GM12801 (cell line): ENCODE results near the gene ABHD16A.

ENCODE experiments used
- TF ChIP-seq, protein P1 (sequence below): IDR thresholded peaks from one replicate; pipeline ENCODE4 v1.5.1; 2011; ENCODE audit warnings: control low read depth; ENCODE audit not compliant: insufficient read length; ENCODE audit errors: extremely low read depth

Gene ABHD16A

DNA sequence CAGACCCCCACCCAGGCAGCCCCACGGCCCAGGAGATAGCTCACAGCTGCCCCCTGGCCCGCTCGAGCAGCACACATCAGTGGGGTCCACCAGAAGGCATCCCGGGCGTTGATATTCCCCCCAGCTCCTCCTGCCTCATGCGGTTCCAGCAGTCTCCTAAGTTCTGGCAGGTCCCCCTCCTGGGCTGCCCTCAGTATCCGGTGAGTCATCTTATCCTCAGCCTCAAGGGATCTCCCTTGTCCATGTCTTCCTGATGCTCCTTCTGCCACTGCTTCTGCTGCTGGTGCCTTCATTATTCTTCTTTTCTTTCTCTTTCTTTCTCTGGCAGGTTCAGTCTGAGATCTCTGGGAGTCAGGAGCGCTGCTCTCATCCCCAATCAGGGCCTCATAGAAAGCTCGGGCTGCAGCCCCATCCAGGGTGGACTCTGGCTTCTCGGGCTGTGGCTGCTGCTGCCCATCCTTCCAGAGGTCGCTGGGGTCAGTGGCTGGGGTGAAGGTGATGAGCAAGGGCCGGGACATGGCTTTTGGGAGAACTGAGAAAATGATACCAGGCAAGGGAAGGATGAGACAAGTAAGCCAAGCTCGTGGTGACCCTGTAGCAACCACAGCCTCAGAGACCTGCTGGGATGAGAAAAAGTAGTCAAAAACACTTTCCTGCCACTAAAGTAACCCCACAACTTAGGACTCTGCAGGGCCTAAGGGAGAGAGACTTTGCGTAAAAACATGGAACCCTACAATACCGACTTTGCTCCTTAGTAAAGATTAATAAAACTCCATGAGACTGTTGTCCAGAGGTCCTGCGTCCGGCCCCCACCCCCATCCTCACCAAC, 38.9 kb downstream of the ABHD16A start:
- TF ChIP-seq, protein P1, sequence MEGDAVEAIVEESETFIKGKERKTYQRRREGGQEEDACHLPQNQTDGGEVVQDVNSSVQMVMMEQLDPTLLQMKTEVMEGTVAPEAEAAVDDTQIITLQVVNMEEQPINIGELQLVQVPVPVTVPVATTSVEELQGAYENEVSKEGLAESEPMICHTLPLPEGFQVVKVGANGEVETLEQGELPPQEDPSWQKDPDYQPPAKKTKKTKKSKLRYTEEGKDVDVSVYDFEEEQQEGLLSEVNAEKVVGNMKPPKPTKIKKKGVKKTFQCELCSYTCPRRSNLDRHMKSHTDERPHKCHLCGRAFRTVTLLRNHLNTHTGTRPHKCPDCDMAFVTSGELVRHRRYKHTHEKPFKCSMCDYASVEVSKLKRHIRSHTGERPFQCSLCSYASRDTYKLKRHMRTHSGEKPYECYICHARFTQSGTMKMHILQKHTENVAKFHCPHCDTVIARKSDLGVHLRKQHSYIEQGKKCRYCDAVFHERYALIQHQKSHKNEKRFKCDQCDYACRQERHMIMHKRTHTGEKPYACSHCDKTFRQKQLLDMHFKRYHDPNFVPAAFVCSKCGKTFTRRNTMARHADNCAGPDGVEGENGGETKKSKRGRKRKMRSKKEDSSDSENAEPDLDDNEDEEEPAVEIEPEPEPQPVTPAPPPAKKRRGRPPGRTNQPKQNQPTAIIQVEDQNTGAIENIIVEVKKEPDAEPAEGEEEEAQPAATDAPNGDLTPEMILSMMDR = no peak

DNA sequence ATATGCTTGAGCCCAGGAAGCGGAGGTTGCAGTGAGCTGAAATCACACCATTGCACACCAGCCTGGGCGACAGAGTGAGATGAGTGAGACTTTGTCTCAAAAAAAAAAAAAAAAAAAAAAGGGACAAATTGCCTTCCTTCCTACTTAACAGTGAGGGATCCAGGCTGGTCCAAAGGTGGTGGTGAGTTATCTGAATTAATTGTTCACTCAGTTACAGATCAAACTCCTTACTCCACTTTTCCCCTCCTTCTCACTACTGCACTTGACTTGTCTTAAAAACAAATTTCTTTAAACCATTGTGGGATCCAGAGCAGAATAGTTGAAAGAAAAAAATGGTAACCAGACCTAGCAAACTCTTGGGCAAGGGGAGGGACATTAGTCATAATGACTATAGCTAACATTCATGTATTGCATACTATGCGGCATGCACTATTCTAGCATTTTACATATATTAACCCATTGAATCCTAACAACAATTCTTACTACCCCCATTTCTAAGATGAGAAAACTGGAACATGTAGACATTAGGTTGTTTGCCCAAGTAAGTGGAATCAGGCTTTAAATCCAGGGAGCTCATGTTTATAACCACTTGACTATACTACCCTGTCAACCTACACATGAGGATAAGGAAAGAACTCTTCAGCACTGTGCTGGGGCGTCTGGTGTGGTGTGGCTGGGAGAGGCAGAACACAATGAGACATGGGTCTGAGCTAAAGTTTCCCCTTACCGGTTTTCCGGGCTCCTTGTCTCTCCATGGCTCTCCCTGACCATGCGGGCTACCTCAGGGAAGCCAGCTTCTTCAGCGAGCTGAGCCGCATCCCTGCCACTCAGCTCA, 39.8 kb downstream of the ABHD16A start:
- TF ChIP-seq, protein P1 = no peak

DNA sequence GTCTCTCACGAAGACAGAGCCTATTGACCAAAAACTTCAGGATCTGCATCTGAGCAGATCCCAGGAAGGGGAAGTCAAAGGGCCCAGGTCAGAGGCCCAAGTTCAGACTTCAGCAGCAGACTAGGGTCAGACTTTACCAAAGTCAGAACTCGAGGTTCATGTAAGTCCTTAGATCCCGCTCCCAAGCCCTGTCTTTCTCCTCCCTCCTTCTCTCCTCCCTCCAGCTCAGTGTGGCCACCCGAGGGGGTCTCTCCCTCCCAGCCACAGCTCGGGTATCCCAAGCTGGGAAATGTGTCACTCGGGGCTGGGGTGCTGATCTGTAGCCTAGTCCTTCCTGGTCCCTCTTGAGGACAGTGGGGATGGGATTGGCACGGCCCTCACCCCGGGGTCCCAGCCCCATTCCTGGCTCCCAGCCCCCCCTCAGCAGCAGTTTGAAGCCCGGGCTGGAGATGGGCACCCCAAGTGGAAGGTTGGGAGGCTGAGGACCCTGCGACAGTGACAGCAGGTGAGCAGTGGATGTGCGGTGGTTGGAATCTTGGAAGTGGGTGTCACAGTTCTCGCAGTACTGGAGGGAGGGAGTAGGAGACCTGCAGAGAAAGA, 40.9 kb downstream of the ABHD16A start:
- TF ChIP-seq, protein P1 = no peak

DNA sequence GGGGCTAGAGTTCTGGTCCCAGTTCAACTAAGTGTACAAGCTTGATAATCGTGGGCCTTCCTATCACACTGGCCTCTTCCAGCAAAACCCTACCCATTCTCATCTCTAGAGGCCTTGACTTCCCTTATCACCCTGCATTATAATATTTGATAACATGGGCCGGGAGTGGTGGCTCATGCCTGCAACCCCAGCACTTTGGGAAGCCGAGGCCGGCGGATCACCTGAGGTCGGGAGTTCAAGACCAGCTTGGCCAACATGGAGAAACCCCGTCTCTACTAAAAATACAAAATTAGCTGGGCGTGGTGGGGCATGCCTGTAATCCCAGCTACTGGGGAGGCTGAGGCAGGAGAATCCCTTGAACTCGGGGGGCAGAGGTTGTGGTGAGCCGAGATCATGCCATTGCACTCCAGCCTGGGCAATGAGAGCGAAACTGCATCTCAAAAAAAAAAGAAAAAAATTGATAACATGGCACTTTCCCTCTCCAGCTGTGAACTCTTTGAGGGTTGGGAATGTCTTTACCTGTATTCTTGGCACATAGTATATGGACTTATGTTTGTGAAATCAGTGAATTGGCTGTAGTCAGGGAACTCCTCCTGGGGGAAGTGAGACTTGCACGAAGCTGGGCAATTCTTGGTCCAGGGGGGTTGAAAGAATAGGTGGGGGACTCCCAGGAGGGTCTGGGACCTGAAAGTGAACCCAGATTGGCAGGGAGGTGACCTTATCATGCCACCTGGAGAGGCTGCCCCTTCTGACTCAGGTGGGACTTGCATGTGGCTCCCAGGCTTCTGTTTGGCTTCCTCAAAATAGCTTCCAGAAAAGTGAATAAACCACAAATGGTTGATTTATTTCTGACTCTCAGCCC, 41.6 kb downstream of the ABHD16A start:
- TF ChIP-seq, protein P1 = no peak

DNA sequence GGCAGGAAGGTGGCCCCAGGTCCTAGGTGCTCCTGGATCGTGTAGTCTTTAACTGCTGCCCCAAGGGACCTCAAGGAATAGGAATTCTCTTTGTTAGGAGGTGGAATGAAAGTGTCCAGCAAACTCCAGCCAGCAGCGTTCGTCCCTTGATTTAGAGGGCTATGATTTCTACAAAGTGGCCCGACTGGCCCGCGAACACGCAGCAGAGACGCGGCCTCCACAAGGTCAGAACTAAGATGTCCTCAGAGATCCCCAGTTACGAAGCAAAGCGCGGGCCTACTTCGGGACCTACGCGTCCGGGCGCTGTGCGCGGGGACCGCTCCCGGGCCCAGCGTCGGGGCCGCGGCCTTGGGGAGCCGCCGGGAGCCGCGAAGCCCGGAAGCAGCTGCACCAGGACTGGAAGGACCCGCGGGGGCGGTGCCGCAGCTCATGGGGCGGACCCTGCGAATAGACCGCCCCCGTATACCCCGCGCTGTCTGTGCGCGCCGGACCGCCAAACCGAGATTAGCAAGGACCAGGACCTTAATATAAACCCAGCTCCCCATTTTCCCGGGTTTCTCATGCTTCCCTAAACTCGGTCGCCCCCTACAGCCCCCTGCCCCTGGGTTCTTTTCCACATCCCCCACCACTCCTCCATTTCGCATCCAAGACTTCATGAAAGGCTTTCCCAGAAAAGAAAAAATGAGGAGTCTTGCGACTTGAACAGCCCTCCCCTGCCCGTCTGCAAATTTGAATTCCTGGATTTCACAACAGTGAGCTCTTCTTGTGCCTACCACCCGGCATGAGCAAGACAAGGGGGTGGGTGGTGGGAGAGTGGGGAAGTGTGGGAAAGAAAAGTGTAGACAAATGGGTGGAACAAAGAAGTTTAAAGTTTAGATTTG, 42.5 kb downstream of the ABHD16A start, which contains the start of gene C6orf47:
C6orf47 (minus strand) TSS at position 398 of the 881 bp plus-strand sequence. CDS start 831 bp downstream, outside the sequence.
- TF ChIP-seq, protein P1 = no peak

DNA sequence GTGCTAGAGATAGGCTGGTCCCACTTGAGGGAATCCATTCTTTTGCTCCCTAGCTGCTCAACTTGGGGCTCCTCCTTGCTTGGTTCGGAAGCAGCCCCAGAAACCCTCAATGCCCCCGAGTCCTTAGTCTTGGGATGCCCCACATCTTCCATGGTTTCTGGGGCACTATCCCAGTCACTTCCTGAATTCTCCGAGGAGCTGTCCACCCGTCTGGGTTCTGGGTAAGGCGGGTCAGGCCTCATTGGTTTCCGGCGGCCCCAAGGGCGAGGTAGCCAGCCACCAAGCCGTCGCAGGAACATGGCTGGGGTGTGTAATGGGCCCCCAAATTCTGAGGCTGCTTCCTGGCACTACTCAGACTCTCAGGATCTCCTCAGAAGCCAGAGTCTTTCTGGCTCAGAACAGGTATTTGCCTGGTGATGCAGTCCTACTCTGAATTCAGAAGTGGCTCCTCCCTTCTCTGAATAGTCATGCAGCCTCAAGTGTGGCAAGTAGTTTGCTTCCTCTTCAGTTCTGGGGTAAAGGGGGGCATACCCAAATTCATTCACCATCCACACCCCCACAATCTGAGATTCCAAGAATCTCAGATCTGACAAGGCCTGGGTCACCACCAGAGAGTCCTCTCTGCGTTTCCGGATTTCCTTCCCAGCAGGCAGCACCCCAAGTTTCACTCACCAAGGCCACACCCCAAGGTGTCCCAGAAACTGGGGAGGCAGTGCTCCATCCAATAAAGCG, 43.3 kb downstream of the ABHD16A start:
- TF ChIP-seq, protein P1 = no peak
